Measurements from ENCODE around the gene LPCAT1.

DNA sequence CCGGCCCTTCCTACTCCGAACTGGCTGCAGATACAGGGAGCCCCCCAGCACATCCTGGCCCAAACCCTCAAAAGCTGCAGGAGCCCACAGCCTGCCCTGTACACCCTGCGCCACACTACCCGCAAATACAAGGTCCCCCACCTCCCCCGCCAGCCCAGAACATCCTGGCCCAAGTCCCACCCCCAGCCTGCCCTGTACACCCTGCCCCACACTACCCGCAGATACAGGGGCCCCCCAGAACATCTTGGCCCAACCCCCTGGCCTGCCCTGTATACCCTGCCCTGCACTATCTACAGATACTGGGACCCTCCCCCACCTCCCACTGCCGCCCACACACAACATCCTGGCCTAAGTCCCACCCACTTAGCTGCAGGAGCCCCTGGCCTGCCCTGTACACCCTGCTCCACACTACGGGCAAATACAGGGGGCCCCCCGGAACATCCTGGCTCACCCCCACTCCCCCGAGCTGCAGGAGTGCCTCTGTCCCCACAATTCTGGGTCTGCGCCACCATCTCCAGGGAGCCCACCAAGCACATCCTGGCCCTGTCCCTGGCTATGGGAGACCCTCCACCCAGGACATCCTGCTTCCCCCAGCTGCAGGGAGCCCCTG is 8.3 kb downstream of the LPCAT1 start:
- TF ChIP-seq POLR2A (IDR thresholded peaks at IDR 0.05), result no peak
- TF ChIP-seq, protein P1, sequence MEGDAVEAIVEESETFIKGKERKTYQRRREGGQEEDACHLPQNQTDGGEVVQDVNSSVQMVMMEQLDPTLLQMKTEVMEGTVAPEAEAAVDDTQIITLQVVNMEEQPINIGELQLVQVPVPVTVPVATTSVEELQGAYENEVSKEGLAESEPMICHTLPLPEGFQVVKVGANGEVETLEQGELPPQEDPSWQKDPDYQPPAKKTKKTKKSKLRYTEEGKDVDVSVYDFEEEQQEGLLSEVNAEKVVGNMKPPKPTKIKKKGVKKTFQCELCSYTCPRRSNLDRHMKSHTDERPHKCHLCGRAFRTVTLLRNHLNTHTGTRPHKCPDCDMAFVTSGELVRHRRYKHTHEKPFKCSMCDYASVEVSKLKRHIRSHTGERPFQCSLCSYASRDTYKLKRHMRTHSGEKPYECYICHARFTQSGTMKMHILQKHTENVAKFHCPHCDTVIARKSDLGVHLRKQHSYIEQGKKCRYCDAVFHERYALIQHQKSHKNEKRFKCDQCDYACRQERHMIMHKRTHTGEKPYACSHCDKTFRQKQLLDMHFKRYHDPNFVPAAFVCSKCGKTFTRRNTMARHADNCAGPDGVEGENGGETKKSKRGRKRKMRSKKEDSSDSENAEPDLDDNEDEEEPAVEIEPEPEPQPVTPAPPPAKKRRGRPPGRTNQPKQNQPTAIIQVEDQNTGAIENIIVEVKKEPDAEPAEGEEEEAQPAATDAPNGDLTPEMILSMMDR (IDR thresholded peaks at IDR 0.05), result no peak

Data from tibial nerve (tissue), 3 donors.